NCI-H1092 (cell line): ENCODE measurements around the gene DUSP22.

Experiments
- DNase-seq: peaks from one replicate; lab custom pipeline; 2025; lab: John Stamatoyannopoulos, UW

DUSP22 gene

DNA sequence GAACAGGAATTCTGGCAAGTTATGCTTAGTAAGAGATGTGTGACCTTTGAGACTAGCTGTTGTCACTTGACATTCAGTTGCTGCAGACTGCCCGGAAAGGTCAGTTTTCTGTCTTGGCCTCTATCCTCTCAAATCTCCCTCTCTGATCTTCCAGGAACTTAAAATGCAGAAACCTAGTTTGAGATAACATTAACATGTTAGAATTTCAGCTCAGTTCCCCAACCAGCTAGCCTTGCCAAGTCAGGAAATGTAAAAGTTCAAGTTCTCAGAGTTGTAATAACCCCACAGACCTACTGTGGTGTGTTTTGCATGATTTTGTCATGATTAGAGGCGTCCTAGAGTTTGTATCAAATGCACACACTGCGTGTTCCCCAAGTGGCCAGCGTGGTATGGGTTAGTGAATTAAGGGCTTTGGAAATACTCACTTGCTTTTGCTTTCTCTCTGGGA lies 46.6 kb downstream of the DUSP22 start:
- DNase-seq: no peak

DNA sequence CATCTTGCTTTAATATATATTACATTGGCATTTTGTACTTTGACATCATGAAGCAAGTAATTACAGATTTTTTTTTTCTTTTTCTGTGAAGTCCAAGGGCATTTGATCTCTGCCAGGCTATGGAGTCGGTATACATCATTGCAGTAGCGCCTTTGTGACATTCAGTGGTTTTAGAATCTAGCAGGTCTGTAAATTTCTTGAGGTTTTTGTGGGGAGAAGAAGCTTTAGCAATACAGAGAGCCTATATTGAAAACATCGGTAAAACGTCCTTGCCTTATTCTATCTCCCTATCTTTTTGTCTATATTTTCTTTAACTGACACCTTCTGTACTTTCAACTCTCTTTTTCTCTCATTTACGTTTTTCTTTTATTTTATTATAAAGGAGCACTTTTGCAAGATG lies 47.2 kb downstream of the DUSP22 start:
- no peak for DNase-seq

DNA sequence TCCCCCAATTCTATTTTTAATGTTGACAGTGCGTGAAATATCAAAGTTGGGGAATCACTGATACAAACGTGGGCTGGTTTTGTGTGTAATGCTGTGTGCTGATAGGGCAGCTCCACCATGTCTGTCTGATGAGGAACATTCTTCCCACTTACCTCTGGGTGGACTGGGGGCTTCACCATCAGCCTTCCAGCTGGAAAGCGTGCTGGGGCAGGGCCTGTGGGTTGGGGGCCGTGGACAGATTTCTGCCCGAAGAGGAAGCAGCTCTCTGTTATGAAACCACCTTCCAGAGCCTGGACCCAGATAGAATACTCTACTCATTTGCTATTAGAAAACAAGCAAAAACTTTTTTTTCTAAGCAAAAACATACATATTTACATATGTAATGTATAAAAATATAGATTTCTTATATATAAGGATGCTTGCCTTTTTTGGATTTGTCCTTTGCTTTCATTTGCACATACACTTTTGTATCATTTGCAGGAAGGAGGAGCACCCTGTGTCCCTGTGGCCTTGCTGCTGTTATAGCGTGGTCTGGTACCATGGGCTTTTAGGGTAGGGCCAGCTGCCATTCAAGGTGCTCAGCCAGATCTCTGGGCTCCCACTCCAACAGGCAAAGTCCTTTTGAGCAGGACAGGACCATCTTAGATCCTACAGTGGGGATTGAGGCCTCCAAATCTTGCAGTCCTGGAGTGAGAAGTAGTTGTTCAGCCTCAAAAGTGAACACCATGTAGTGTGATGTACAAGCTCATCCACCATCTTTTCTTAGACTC lies 48.1 kb downstream of the DUSP22 start:
- DNase-seq: no peak

DNA sequence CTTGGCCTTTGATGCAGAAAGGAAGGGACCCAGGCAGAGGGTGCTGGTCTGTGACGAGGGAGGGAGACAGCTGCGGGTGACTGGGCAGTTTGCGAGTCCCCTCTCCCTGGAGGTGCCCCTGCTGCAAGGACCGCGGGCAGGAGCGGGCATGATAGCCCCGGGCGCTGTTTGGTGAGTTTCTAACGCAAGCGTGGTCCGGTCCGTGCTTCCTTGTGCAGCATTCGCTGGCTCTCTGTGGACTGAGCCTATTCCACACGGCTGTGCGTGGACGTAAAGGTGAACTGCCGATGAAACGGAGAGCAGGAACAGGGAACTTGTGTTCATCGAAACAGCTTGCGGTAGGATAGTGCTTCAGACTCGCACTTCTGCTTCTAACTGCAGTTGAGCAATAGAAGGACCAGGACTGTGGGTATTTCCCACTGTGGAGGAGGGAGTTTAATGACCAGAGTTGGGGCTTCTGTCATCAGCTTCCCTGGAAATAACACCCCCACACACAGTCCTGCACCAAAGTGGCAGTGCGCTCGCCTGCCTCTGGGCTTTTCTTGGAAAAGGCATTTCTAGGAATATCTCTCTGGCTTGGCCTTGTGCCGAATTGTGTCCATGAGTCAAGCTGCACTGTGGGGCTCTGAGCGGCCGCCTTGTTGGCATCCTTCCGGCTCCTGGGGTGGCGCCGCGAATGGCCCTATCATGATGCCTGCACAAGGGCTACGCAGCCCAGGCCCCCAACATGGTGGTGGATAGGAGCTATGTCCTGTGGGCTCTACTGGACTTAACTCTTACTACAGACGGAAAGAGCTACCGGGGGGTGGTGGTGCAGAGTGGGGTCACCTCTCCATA lies 48.9 kb downstream of the DUSP22 start:
- no peak for DNase-seq

DNA sequence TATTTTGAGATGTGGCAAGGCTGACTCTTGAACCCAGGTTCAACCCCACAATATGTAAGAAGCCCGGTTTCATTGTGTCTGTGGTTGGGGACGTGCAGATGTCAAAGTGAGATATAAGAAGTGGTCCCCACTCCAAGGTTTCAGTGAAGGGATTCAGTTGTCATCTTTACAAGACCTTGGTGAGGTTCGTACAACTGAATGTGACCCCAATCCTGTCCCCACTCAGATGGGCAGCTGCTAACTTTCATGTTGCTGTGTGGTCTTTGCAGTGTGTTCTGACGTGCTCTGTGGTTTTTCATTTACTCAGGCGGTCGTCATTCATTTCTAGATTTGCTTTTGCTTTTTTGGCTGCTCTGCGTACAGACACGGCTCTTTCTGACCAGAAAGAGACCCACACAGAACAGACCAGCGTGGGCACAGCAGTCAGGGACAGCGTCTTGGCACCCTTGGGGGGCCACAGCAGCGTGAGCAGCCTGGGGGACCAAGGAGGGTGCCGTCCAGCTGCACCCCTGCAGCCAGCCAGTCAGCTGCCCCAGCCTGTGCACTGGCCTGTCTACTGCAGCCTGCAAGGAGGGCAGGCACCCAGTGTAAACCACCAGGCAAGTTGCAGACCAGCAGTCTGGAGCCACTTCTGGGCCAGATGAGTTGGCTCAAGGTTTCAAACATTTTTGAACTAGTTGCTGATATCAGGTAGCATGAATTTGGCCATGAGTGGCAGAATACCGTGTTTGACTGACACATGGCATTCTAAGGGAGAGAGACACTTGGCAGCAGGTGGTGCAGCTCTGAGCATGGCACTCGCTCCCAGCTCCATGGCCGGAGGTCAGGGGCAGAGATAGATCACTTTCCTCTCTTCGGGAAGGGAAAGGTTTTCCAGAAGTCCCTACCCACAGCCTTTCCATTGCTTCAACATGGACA lies 49.9 kb downstream of the DUSP22 start:
- no peak for DNase-seq

DNA sequence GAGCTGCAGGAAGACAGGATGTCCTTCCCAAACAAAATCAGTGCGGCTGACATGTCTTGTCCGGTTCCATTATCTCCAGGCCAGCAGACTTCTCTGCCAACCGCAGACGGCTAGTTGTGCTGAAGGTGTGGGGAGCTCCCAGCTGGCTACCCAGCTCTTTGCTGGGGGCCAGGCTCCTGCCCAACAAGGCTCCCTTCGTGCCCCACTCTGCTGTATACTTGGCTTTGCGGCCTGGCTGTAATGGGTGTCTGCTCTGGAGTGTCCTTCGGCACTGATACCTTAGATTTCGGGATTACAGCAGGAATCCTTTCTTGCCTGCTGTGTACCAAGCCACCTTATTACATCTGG lies 50.5 kb downstream of the DUSP22 start:
- DNase-seq: no peak

DNA sequence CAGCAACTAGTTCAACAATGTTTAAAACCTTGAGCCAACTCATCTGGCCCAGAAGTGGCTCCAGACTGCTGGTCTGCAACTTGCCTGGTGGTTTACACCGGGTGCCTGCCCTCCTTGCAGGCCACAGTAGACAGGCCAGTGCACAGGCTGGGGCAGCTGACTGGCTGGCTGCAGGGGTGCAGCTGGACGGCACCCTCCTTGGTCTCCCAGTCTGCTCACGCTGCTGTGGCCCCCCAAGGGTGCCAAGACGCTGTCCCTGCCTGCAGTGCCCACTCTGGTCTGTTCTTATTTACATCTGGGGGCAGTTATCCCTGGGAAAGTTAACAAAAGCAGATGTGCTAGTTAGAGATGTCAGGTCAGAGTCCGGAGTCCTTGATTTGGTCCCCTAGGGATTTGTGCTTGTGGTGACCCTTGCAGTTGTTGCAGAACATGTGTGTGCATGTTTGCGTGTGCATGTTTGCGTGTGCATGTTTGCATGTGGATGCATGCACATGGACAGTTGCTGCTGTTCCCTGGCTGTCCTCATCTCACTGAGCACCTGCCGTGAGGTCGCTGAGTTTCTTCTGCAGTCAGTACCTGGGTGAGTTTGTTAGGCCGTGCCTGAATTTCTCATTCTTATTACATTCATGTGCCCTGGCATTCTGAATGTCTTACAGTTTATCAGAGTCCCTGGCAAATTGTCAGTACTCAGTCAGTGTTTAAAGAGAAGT lies 51.1 kb downstream of the DUSP22 start:
- no peak for DNase-seq

DNA sequence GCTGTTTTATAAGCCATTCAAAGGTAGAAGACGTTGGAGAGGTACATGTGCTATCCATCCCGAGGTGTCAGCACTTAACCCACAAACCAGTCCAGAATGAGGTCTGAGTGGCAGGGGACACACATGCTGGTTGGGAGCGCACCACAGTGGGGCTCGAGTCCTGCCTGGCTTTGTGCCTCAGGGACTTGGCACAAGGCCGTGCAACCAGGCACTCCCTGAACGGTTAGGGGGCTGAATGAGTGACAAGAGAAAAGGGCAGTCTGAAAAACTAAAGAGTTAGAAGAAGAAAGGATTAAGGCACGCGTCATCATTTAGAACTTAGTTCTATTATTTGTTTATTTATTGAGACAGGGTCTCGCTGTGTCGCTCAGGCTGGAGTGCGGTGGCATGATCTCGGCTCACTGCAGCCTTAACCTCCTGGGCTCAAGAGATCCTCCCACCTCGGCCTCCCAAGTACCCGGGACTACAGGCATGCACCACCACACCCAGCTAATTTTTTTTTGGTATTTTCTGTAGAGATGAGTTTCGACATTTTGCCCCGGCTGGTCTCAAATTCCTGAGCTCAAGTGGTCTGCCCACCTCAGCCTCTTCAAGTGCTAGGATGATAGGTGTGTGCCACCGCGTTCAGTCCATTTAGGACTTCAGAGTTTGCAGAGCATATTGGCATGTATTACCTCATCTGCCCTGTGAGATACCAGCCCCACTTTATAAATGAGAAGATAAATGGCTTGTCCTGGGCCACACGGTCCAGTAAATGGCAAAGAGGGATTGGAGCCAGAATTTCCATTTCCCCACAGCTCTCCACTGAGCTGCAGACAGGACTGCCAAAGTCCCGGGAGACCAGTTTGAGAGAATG lies 51.9 kb downstream of the DUSP22 start:
- DNase-seq: no peak

DNA sequence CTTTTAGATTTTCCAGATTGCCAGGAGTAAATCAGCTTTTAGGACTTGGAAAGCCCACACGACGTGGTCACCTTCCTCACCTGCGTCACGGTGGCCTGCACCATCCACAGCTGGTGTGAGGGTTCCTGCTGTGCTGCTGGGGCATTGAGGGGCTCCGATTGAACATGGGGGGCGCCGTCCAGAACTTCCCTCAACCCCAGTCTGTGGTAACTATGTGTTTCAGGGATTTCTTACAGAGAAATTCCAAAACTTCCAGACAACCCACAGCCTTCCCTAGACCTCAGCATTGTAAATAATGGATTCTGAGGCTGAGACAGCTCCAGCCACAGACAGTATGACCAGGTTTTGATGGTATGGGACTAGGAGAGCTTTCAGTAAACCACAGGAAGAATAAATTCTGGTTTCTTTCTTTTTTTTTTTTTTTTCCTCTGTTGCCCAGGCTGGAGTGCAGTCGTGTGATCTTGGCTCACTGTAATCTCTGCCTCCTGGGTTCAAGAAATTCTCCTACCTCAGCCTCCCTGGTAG lies 52.6 kb downstream of the DUSP22 start:
- DNase-seq: no peak

DNA sequence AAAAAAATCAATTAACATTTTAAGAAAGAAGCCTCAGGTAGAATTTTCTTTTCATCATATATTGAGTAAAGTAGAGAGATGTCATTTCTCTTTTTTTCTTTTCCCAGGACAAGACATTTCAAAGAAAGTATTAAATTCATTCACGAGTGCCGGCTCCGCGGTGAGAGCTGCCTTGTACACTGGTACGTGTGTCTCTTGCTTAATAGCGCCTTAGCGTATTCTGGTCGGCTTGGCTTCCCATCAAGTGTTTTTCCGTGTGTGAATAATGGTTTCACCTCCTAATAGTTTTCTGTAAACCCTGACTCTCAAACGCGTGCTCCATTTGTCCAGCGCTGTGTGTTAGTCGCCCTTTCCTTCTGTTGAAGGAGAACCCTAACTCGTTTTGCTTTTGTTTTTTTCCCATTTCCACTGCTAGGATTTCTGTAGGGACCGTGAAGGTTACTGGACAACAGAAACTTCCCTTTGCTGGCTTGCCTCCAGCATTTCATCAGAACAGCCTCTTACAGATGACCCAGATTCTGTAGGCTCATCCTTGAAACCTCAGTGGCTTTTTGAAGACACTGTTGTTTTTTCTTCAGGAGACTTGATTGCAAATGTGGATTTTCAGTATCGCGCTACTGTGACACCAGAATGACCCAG lies 53.6 kb downstream of the DUSP22 start:
- no peak for DNase-seq

DNA sequence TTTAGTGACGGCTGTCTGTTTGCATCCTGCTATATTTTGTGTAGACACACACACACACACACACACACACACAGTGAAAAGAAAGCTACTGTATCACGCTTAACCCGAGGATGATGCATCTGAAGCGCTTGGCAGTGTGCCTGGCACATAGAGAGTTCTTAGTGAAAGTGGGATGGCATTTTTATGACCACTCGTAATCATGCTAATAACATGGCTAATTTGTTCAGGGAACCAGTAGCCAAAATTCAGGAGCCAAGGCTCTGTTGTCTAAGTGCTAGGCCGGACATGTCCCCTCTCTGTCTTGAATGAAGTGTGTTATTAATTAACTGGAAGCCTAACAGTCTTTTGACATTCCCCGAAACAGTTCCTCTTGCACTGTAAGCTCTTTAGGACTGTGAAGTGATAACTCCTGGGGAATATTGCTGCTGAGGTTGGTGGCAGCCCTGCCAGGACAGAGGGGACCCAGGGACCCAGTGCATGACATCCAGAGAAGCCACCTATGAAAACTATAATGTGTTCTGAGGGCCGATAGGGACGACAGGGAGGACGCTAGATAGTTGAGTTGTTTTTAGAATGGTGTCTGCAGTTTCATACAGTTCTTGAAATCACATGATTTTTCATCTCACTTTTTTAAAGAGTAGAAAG lies 54.2 kb downstream of the DUSP22 start:
- no peak for DNase-seq

DNA sequence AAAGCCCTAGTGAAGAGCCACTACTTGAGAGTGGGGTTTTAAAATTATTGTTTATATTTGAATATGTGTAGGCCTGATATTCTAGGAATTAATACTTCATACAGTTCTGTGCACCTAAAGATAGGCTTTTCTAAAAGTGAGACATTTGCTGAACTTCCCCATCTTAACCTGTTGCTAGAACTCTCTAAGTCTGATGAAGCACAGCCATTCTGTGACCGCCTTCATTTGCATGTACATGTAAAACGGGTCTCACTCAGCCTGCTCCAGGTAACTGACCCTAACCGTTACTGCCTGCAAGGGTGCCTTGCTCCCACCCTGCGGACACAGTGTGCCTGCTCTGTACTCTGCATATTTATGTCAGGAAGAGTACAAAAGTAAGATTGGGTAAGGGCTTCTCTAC lies 54.9 kb downstream of the DUSP22 start:
- DNase-seq: no peak

DNA sequence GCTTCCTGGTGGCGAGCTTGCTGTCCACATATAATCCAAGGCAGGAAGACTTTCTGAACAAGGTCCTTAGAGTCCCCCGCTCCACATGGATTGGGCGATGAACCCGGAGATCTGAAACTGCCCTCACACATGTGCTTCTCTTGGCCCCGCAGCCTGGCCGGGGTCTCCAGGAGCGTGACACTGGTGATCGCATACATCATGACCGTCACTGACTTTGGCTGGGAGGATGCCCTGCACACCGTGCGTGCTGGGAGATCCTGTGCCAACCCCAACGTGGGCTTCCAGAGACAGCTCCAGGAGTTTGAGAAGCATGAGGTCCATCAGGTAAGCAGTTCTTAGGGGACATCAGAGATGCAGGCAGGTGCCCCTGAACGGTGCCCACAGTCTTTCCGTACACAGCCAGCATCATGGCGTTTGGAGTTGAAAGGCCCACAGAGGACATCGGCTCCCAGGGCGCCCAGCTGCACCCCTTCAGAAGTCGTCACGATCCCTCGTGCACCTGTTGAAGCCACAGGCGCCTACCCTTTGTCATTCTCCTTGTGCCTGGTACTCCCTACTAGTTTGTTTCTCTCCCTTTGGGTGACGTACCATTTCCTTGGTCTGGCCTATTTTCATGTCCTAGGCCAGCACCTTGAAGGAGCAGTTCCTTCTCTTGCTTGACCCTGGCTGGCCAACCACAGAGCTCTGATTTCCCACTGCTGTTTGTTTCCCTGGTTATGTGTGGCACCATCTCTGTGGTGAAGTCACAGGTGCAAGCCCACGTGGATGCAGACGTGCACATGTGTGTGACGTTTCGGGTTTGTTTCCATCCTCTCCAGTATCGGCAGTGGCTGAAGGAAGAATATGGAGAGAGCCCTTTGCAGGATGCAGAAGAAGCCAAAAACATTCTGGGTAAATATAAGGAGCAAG lies 55.9 kb downstream of the DUSP22 start:
- no peak for DNase-seq

DNA sequence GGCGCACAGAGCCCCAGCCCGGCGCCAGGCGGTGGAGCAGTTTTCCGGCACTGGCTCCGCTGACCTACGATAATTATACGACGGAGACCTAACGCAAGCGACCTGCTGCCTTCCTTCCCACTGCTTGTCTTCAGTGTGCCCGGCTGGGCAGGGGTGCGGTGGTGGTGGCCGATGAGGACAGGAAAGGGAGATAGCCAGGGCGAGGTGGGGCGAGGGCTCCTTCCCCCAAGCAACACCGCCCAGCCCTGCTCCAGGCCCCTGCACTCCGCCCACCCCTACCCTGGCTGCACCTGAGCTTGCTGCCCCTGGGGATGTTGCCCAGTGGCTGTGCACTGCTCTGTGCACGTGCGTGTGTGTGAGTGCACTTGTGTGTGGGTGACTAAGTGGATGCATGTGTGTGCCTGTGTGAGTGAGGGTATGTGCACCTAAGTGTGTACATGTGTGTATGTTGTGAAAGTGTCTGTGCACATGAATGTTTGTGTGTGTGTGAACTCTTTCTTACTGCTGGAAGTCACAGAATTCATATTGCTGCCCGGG lies 56.6 kb downstream of the DUSP22 start:
- no peak for DNase-seq

DNA sequence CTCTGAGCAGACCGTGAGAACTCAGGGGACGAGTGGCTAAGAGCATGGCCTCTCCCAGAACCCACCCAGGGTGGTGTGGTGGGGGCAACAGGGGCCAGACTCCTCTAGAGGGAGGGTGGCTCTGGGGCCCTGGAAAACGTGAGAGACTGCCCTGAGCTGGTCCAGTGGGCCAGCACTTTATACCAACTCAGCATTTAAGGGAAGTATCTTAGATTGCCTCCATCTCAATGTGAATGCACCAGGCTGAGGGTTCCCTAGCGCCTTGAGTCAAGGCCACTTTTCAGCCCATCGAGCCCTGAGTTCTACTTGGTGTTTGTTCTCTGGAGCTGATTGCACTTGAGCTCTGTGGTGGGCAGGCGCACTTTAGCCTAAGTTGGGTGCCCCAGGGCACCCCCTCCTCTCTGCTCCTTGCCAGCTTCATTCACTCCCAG lies 57.2 kb downstream of the DUSP22 start:
- no peak for DNase-seq

DNA sequence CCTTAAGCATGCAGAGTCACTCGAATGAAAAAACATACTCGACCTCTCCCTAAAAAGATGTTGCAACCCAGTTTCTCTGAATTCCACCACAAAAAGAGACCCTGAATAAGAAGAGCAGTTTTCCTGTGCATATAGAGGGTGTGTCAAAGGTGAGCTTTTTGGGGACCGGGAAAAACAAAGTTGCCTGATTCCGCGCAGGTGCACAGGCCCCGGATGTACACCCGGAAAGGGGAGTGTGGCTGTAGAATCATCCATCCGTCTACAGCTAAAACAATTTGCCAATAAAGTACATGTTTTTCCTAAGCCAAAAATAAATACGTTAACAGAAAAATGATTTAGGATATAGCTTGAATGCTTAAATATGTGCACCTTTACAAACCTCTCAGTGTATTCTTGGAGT lies 58.1 kb downstream of the DUSP22 start:
- no peak for DNase-seq

DNA sequence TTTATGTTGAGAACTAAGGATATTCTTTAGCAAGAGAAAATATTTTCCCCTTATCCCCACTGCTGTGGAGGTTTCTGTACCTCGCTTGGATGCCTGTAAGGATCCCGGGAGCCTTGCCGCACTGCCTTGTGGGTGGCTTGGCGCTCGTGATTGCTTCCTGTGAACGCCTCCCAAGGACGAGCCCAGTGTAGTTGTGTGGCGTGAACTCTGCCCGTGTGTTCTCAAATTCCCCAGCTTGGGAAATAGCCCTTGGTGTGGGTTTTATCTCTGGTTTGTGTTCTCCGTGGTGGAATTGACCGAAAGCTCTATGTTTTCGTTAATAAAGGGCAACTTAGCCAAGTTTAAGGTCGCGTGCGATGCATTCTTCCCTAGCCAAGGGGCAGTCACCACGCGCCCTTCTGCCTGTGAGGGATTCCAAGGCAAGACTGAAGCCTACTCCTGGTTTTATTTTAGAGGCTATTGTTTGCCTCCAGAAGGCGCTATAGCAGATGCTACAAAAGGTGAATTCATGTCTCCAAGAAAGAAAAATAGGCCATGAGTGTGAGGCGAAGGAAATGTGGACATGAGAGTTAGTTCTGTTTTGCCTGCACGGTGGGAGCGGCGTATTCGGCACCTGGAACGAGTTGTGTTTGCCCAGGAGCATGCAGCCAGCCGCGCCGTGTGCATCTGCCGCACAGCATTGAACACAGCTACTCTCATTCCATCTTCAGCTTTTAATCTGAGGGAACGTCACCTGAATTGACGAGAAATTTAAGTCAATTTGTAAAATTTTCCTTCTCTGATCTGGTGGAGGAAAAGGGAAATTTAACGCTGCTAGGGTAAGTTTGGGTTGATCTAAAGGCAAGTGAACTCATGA lies 59.0 kb downstream of the DUSP22 start:
- DNase-seq: no peak
